Measurements from ENCODE around the gene USB1.

USB1 gene, protein sequence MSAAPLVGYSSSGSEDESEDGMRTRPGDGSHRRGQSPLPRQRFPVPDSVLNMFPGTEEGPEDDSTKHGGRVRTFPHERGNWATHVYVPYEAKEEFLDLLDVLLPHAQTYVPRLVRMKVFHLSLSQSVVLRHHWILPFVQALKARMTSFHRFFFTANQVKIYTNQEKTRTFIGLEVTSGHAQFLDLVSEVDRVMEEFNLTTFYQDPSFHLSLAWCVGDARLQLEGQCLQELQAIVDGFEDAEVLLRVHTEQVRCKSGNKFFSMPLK

DNA sequence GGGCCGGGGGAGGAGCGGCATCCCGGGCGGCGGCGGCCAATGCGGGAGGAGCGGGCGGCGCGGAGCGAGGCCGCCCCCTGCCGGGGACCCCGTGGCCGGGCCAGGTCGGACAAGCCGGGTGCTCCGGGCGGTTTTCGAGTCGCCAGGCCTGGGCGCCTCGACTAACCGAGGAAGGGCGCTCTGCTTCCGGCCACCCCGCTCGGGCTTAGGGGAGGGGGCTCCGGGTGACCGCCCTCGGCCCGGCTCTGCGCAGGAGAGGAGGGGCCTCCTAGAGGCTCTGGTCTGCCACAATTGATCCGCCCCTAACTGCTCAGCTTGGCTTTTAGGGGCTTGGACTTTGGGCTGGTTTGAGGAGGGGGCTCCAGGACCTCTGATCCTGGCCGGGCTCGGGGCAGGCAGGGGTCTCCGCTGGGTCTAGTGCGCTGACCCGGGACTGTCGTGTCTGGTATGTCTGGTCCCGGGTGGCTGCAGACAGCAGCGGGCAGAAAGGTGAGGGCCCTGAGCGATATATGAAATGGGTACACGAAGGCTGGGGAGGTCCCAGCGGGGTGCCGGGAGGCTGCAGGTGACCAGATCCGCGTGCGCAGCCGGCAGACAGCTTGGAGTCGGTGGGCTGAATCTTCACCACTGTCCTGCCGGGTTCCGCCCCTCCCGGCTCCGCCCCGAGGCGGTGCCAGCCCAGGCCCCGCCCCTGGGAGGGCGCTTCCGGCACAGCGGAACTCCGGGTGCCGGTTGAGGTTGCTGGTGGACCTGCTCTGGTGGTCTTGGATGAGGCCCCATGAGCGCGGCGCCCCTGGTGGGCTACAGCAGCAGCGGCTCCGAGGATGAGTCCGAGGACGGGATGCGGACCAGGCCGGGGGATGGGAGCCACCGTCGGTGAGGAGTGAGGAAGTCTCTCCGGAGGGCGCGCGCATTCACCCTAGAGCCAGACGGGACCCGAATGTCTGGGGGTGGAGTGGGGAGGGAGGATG is at the start of gene USB1:
TSS of gene USB1 (plus strand) at position 702 of the 971 bp plus-strand sequence. CDS start at position 779, 77 bp downstream.
- H3K4me3 ChIP-seq (ENCODE audit: low read depth, low read length): peak within 1 kb of the TSS; percentile 60

DNA sequence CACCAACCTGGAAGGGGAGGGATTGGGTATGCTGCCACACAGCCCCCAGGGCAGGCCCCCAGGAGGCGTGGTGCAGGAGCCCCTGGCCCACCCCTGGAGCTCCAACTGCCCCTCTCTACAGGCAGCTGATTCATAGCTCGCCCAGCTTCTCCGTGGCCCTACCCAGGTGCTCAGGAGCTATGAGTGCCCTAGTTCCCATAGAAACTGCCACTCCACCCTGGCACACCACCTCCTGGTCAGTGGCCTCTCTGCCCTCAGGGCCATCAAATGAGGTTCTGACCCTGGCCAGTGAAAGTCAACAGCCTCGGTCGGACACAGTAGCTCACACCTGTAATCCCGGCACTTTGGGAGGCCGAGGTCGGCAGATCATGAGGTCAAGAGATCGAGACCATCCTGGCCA is 48.3 kb upstream of the USB1 start:
- no peak overlapping the region for H3K4me3 ChIP-seq (ENCODE audit: low read depth, low read length)

DNA sequence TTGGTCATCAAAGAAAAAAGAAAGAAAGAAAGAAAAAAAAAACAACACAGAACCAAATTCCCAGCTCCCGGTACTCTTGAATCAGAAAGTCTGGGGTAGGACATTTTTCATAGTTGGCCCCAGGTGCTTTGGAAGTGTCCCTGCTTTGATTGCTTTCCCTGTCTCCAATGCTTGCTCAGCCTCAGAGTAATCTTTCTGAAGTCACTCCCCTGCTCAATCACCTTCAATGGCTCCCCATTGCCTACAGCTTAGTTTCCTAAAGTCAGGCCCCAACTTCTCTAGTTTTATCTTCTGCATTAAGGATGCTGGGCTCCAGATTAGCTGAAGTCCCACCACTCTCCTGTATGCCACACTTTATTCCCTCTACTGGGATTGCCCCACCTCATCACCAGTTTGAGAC is 47.4 kb upstream of the USB1 start:
- no peak overlapping the region for H3K4me3 ChIP-seq (ENCODE audit: low read depth, low read length)

DNA sequence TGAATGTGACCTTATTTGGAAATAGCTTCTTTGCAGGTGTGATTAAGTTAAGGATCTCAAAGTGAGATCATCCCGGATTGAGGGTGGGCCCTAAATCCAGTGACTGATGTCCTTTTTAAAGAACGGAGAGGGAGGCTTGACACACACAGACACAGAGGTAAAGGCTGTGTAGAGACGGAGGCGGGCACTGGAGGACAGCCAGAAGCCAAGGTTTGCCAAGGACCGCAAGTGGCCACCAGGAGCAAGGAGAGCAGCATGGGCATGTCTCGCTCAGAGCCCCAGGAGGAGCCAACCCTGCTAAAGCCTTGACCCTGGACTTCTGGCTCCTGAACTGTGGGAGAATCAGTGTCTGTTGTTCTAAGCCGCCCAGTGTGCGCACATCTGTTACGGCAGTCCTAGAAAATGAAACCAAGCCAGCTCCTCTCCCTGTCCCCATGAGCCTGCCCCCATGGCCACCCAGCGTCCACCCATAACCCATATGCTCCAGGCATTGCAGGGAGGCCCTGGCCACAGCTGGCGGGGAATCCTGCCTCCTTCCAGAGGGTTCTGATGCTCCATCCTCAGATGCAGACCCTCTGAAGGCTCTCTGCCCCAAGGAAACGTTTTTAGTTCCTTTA is 45.5 kb upstream of the USB1 start:
- no peak overlapping the region for H3K4me3 ChIP-seq (ENCODE audit: low read depth, low read length)

DNA sequence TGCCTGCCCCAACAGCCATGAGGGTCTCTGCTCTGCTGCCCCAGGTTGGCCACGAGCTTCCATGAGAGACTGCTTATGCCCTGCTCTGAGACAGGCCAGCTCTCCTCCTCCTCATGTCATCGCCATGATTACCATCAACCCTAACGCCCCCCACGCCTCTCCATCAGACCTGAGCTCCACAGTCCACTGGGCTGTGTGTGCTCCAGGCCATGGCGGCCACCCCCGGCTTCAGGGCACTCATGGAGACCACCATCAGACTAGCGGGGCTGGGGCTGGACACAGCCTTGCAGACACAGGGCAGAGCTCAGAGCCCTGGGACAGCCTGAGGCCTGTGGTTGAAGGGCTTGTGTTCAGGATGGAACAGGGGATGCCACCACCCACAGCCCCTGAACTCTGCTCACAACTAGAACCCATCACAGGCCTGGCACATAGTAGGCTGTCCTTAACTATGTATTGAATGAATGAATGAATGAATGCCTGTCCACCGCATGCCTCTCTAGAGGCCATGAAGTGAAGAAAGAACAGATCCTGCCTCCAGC is 44.9 kb upstream of the USB1 start:
- H3K4me3 ChIP-seq (ENCODE audit: low read depth, low read length): no peak overlapping the region

DNA sequence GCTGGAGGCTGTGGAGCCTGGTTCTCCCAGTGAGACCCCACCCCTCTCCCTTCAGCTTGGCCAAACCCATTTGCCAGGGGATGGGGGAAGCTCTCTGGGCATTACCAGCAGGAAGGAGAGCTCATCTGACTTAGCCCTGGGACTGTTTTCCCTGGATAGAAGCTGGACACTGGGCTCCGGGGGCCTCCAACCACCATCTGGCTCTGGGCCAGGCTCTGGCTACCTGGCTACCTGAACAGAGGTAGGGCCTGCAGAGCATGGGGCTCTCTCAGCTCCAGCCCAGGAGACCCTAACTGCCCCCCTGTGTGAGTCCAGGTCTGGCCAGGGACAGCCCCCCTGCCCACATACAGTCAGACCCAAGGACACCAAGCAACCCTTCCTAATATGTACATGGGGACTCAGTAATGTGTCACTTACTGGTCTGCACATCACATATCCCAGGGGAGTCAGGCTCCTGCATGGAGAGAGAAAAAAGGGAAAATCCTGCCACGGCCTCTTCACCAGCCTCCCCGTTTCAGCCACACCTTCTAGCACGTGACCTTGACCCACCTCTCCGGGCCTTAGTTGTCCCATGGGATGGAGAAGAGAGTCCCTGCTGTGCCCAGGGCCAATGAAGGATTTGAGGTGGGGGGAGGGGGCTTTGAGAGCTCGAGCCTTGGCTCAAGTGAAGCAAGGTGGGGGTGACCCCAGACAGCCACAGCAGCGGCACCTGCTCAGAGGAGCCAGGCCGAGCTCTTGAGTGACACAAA is 44.1 kb upstream of the USB1 start:
- no peak overlapping the region for H3K4me3 ChIP-seq (ENCODE audit: low read depth, low read length)

DNA sequence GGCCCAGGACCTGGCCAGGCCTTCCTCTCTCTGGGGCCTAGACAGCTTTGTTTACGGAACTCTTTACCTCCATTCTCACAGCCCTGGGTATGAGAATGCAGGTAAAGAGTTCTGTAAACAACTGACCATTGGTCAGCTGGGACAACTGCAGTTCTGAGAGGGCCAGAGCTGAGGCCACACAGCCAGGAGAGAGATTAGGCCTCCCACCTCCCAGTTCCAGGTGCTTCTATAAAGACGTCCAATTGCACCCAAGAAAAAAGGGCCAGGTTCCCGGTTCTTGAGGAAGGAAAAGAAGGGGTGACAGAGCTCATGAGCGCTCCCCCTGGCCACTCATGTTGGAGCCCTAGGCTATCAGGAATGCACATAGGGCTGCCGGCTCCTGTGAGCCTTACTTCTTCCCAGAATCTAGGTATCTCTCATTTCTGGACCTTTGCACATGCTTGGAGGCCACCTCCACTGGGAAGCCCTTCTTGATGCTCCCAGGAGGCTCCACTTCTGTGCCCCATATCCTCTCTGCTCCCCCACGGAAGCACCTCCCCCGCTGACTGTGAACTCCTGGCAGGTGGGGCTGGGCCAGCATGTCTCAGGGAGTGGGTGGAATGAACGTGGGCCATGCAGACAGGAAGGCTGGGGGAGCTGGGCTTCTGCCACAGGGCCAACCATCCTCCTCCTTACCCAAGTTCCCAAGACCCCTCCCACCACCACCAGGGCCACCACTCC is 43.4 kb upstream of the USB1 start:
- H3K4me3 ChIP-seq (ENCODE audit: low read depth, low read length): no peak overlapping the region

DNA sequence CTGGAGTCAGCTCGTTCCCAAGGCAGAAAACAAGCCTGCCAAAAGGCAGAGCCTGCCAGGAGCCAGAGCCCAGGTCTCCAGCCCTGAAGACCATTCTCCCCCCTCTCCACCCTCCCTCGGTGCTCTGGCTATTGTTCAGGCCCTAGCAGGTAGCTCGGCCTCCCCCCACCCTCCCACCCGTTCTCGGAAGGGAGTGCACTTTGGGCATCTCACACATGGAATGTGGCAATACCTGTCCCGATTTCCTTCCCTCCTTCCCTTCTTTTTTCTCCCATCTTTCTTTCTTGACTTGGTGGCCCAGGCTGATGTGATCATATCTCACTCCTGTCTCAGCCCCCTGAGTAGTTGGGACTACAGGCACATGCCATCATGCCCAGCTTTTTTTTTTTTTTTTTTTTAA is 42.7 kb upstream of the USB1 start:
- H3K4me3 ChIP-seq (ENCODE audit: low read depth, low read length): no peak overlapping the region

DNA sequence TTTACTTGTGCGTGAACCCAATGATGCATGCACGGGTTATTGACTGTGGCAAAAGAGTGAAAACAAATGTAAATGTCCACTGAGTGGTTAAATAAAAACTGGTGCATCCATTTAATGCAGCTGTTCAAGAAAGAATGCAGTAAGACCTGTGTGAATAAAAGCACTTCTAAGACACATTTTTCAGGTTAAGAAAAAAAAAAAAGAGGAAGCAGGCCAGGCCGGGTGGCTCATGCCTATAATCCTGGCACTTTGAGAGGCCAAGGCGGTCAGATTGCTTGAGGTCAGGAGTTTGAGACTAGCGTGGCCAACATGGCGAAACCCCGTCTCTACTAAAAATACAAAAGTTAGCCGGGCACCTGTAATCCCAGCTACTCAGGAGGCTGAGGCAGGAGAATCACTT is 42.1 kb upstream of the USB1 start:
- no peak overlapping the region for H3K4me3 ChIP-seq (ENCODE audit: low read depth, low read length)

DNA sequence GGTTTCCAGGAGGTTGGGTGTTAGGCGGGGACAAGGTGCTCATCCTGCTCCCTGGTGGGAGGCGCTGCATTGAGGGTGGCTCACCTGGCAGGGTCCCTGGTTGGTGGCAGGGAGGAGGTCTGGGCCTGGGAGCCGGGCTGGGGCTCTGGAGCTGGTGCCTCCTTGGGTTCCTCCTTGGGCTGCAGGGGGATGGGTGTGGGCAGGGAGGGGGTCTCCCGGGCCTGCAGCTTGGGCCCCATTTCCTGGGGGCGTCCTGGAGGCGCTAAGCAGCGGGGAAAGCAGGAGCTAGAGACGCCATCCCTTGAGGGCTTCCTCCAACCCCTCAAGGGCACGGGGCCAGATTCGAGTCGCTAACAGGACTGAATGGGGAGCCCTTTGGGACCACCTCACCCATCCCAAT is 41.4 kb upstream of the USB1 start:
- no peak overlapping the region for H3K4me3 ChIP-seq (ENCODE audit: low read depth, low read length)

DNA sequence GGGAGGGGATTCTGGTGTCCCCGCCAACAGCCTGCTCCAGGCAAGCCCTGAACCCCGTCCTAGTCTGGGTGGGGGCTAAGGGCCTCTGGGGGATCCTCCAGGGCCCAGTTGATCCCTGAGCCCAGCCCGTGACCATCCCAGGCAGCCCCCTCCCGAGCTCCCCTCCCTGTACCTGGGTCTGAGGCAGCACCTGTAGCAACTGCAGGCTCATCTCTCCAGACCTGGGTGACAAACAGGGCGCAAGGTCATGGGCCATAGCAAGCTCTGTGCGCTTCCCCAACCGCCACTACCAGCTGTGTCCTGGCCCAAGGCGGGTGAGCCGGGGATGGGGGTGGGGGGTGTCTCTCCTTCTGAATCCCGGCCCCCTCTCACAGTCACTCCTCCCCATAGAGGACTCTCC is 40.9 kb upstream of the USB1 start:
- H3K4me3 ChIP-seq (ENCODE audit: low read depth, low read length): no peak overlapping the region

DNA sequence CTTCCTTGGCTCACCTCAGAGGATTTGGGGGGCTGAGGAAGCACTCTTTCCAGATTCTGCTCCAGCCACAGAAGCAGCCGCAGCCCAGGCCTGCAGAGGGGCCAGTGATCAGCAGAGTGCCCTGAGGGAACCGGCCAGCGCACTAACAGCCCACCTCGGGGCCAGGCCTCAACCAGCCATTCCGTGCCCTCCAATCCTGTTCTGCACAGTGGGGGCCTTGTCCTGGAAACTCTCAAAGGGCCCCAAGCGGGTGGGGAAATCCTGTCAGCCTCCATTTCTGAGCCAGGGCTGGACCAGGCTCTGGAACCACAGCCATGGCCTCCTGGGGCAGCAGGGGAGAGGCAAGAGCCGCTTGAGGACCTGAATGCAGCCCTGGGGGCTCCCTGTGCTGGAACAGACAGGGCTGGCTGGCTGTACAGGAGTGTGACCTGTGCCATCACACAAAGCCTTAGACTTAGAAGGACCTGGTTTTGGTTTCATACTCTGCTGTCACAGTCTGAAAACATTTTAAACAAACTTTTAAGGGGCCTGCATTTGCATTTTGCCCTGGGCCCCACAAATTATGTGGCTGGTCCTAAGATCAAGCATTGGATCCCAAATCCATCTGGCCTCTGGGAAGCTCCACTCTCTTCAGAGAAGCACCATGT is 40.3 kb upstream of the USB1 start:
- H3K4me3 ChIP-seq (ENCODE audit: low read depth, low read length): no peak overlapping the region

DNA sequence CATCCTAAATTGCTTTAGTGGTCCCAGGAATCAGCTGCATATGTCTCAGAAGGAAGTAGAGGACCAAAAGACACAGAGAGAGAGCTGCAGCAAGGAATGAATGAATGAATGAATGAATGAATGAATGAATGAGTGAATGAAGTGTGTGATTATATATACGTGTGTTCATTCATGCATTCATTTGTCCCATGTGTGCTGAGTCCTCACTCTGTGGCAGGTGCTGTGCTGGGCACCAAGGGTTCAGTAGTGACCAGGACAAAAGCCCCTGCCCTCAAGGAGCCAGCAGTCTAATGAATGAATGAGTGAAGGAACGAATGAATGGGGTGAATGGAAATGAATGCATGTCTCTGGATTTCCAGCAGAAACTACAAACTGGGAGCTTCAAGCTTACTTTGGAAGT is 39.7 kb upstream of the USB1 start:
- no peak overlapping the region for H3K4me3 ChIP-seq (ENCODE audit: low read depth, low read length)

DNA sequence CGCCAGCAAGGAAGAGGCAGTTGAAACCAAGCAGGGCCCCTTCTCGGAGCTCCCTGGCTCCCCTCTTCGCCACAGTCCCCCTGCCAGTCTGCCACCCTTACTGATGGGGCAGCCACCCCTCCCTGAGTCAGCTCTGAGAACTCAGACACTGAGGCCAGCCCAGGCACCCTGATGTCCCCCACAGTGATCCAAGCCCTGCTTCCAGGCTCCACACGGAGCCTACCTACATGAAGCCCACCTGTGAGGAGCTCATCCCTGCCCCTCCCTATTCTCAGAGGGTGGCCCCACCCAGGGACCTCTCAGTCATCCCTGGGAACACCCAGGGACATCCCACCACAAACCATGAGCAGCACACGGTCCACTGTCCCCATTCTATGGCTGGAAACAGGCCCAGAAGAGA is 39.2 kb upstream of the USB1 start:
- H3K4me3 ChIP-seq (ENCODE audit: low read depth, low read length): no peak overlapping the region

DNA sequence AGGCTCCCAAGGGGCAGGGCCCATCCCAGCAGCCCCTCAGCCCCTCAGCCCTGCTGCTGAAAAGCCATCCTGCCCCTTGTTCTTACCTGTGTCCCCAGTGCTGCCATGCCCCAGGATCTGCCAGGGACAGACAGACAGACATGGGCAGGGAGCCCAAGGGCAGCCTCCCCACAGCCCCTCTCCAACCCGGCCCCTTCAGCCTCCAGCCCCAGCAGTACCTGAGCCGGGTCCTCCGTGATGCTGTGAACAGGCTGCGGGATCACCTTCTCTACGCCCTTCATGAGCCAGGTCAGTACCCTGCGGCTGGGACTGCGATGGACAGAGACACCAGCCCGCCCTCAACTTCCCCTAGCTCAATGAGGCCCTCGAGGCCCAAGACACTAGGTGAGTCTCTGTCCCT is 38.5 kb upstream of the USB1 start:
- no peak overlapping the region for H3K4me3 ChIP-seq (ENCODE audit: low read depth, low read length)

DNA sequence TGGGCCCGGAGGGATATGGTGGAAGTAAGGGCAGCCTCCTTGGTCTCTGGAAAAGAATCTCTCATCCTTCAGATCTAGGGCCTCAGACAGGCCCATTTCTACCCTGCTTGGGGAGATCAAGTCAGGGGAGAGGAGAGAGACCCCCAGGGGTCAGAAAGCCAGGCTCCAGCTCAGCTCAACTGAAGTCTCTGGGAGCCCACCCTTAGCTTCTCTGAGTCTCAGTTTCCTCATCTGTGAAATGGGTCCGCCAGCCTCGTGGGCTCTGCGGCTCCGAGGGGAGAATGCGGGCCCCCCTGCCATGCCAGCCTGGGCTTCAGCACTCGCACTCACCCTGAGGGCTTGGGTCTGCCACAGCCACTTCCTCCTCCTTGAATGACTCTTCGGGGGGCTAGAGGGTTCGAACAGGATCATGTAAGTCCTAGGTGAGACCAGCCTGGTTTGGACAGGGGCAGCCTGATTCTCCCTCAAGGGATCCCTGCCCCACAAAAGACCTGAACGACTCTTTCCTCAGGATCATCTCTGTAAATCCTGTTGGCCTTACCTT is 37.0 kb upstream of the USB1 start:
- H3K4me3 ChIP-seq (ENCODE audit: low read depth, low read length): no peak overlapping the region

DNA sequence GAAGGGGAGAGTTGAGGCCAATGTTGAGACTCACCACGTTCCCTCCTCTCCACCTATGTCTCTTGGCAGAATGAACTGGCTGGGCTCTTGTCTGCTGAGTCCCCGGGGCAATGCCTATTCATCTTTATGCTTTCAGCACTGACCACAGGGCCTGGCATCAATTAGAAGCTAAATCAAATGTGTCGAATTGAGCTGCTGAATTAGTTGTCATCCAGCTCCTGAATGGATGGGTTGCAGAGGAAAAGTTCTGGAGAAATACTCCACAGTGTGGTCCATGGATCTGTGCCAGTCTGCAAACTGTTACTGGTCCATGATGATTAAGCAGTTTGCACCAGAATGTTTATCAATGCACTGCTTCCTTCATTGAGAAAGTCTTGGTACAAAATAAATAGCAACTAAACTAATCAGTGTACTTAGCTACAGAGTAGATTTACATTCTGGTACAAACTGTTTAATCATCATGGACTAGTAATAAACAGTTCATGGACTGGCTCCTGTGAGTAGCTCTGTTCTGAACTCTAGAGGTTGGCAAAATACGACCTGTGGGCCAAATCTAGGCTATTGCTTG is 34.9 kb upstream of the USB1 start:
- H3K4me3 ChIP-seq (ENCODE audit: low read depth, low read length): no peak overlapping the region

DNA sequence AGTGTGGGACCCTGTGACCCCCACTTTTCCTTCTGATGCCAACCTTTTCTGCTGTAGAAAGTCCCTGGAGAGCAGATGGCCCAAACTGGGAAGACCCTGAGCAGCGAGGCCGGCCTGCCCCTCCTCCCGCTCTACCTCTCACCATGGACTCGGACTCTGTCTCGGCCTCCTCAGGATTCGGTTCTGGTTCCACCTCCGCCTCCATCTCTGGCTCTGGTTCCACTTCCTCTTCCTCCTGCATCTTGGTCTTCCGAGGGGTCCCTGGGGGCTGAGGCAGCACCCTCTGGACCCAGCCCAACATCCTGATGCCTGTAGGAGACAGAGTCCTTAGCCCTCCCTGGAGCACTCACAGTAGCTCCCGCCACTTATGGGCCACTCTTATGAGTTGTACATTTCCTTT is 34.2 kb upstream of the USB1 start:
- H3K4me3 ChIP-seq (ENCODE audit: low read depth, low read length): no peak overlapping the region

DNA sequence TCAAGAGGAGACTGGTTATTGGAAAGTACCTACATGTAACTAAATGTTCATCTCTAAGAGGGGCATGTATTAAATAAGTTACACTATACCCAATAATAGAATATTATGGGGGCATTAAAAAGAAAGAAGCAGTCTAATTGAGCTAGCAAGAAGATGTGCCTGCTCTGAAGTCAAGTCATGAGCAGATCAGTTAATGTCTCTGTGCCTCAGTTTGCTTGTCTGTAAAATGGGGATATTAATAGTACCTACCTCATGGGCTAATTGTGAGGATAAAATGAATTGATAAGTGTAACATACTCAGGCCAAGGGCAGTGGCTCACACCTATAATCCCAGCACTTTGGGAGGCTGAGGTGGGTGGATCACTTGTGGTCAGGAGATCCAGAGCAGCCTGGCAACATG is 33.3 kb upstream of the USB1 start:
- no peak overlapping the region for H3K4me3 ChIP-seq (ENCODE audit: low read depth, low read length)

All from iPS-11a (cell line).